Type B pancreatic cell (in vitro differentiated cells): ENCODE measurements around the gene DCLRE1B. TPM values are rescaled to one million over a fixed set of nuclear protein-coding genes. Genes with fewer than 3 reads are reported as not detected.

Experiments
- DNase-seq: peaks from one replicate; pipeline ENCODE4 v3.0.0; 2021; ENCODE audit warnings: mixed read lengths; ENCODE audit not compliant: unreplicated experiment; ENCODE audit errors: extremely low spot score
- H3K27ac Mint-ChIP-seq: 2 replicates; pipeline ENCODE4 v1.8.0; 2021; ENCODE audit warnings: mild to moderate bottlenecking, mixed read lengths
- H3K27me3 Mint-ChIP-seq: 2 replicates; pipeline ENCODE4 v1.8.0; 2021; ENCODE audit warnings: mixed read lengths
- H3K36me3 Mint-ChIP-seq: 2 replicates; pipeline ENCODE4 v1.8.0; 2021; ENCODE audit warnings: mixed read lengths
- H3K4me1 Mint-ChIP-seq: one replicate; pipeline ENCODE4 v1.8.0; 2021; ENCODE audit warnings: mixed read lengths; ENCODE audit not compliant: unreplicated experiment
- H3K4me3 Mint-ChIP-seq: 2 replicates; pipeline ENCODE4 v1.8.0; 2021; ENCODE audit warnings: mild to moderate bottlenecking, mixed read lengths
- H3K9me3 Mint-ChIP-seq: 2 replicates; pipeline ENCODE4 v1.8.0; 2021; ENCODE audit warnings: mixed read lengths
- CTCF ChIP-seq: fragments of 200-600 bp; sonication (generic); conservative IDR thresholded peaks from 2 replicates; pipeline ENCODE4 v1.5.0; 2021; ENCODE audit warnings: antibody characterized with exemption, mild to moderate bottlenecking
- total RNA-seq: library from RNA; stranded (reverse); gene quantifications from 2 replicates; pipeline ENCODE4 v1.2.1, GENCODE V29; 2021; ENCODE audit warnings: low replicate concordance

DCLRE1B gene
- total RNA-seq, 1 donor from 2014 or later = 16.0 TPM

- Mint-ChIP-seq H3K27me3 (no peaks in the 10 kb centered on the region), H3K36me3 (no peaks in the 10 kb centered on the region), H3K27ac (no peak overlapping the region), H3K4me3 (no peak overlapping the region), H3K9me3 (no peaks in the 10 kb centered on the region), H3K4me1 (no peaks in the 10 kb centered on the region)
- no peak for DNase-seq
- TF ChIP-seq CTCF = no peak
Observed at GRCh38 chr1:113876176-113876575, 28.9 kb upstream of the DCLRE1B start.

GRCh38 chr1:113879739-113880038 lies 25.4 kb upstream of the DCLRE1B start:
- no peak overlapping the region for H3K4me3 Mint-ChIP-seq
- no peak overlapping the region for H3K27ac Mint-ChIP-seq
- DNase-seq = no peak
- H3K27me3 Mint-ChIP-seq = no peaks in the 10 kb centered on the region
- no peak for TF ChIP-seq CTCF
- H3K9me3 Mint-ChIP-seq = no peaks in the 10 kb centered on the region
- H3K36me3 Mint-ChIP-seq = no peaks in the 10 kb centered on the region
- H3K4me1 Mint-ChIP-seq = no peaks in the 10 kb centered on the region

- H3K9me3 Mint-ChIP-seq = no peaks in the 10 kb centered on the region
- H3K4me1 Mint-ChIP-seq = no peaks in the 10 kb centered on the region
- H3K27me3 Mint-ChIP-seq = no peaks in the 10 kb centered on the region
- no peak overlapping the region for H3K27ac Mint-ChIP-seq
- H3K36me3 Mint-ChIP-seq = no peaks in the 10 kb centered on the region
- H3K4me3 Mint-ChIP-seq = no peak overlapping the region
- no peak for TF ChIP-seq CTCF
- DNase-seq = no peak
Observed at GRCh38 chr1:113881661-113882060, 23.5 kb upstream of the DCLRE1B start.

GRCh38 chr1:113886417-113887401 lies 18.4 kb upstream of the DCLRE1B start:
- TF ChIP-seq CTCF = no peak
- DNase-seq = no peak
- H3K27ac Mint-ChIP-seq = no peak overlapping the region
- no peaks in the 10 kb centered on the region for H3K36me3 Mint-ChIP-seq
- no peaks in the 10 kb centered on the region for H3K27me3 Mint-ChIP-seq
- H3K9me3 Mint-ChIP-seq = no peaks in the 10 kb centered on the region
- H3K4me3 Mint-ChIP-seq = no peak overlapping the region
- no peaks in the 10 kb centered on the region for H3K4me1 Mint-ChIP-seq

GRCh38 chr1:113887402-113888175 lies 17.5 kb upstream of the DCLRE1B start, which contains the start of gene BCL2L15:
Gene BCL2L15, minus strand, starts transcription at chr1:113887581. Its CDS starts 206 bp downstream, at chr1:113887375.
- no peaks in the 10 kb centered on the region for H3K9me3 Mint-ChIP-seq
- TF ChIP-seq CTCF = no peak
- no peak within 1 kb of the TSS for H3K27ac Mint-ChIP-seq
- no peaks in the 10 kb centered on the region for H3K4me1 Mint-ChIP-seq
- no peaks in the 10 kb centered on the region for H3K36me3 Mint-ChIP-seq
- DNase-seq = no peak
- no peaks in the 10 kb centered on the region for H3K27me3 Mint-ChIP-seq
- no peak within 1 kb of the TSS for H3K4me3 Mint-ChIP-seq
